Peyer's patch (tissue), 4 donors: ENCODE results near the gene ACP2. TPM values are rescaled to one million over a fixed set of nuclear protein-coding genes. Genes with fewer than 3 reads are reported as not detected.

Experiments used
- DNase-seq, 3 donors: peaks; one replicate each; pipeline ENCODE4 v3.0.0-alpha.2; 2017 to 2019
- H3K27ac ChIP-seq, 4 donors: fragments of 200-600 bp; sonication (generic); one replicate each; pipeline ENCODE4 v1.5.1; 2016 to 2019
- H3K27me3 ChIP-seq, 2 donors: fragments of 200-600 bp; sonication (generic); one replicate each; pipeline ENCODE4 v1.5.1; 2019
- H3K36me3 ChIP-seq, 3 donors: fragments of 200-600 bp; sonication (generic); one replicate each; pipeline ENCODE4 v1.5.1; 2016 to 2019
- H3K4me1 ChIP-seq, 4 donors: fragments of 200-600 bp; sonication (generic); one replicate each; pipeline ENCODE4 v1.5.1; 2016 to 2019
- H3K4me3 ChIP-seq, 4 donors: fragments of 200-600 bp; sonication (generic); 1 replicate in 3 of 4; 2 replicates in 1 of 4; pipeline ENCODE4 v1.5.1; 2016 to 2019; ENCODE audit warnings: mild to moderate bottlenecking in 1 of 4
- H3K9me3 ChIP-seq, 4 donors: fragments of 200-600 bp; sonication (generic); one replicate each; pipeline ENCODE4 v1.5.1; 2016 to 2019; ENCODE audit warnings: mild to moderate bottlenecking in 1 of 4
- CTCF ChIP-seq, 6 experiments: fragments of 450-650 bp in 4 of 6; fragments of 200-600 bp in 2 of 6; sonication (generic) in 1 of 6; IDR thresholded peaks; one replicate each; pipeline ENCODE4 v1.5.1; 2017 to 2019; ENCODE audit warnings: antibody characterized with exemption in 6 of 6, mild to moderate bottlenecking in 3 of 6, moderate library complexity in 1 of 6
- POLR2A ChIP-seq, 2 donors: fragments of 450-650 bp; IDR thresholded peaks; one replicate each; pipeline ENCODE4 v1.5.1; 2017; ENCODE audit warnings: antibody characterized with exemption in 2 of 2, mild to moderate bottlenecking in 2 of 2, moderate library complexity in 2 of 2
- total RNA-seq, 4 donors: library from RNA; depleted of rRNA; stranded (reverse); fragments of >200 nt; gene quantifications; one replicate each; pipeline ENCODE4 v1.1.0, GENCODE V29; 2016

The ACP2 gene
- total RNA-seq, 4 donors from 2014 or later = 30.5 to 131 (median 112) TPM

GRCh38 chr11:47222696-47223095 lies 25.9 kb downstream of the ACP2 start:
- H3K4me3 ChIP-seq = no peak overlapping the region
- no peaks in the 10 kb centered on the region for H3K27me3 ChIP-seq
- H3K9me3 ChIP-seq = no peaks in the 10 kb centered on the region
- H3K4me1 ChIP-seq = peaks cover 0 to 6% (median 0%) of the 10 kb centered on the region in 4 donors
- TF ChIP-seq CTCF (IDR thresholded peaks at IDR 0.05) = no peak
- TF ChIP-seq POLR2A (IDR thresholded peaks at IDR 0.05) = no peak
- peaks cover 0 to 20% (median 0%) of the 10 kb centered on the region in 3 donors for H3K36me3 ChIP-seq
- H3K27ac ChIP-seq = no peak overlapping the region
- no peak for DNase-seq

GRCh38 chr11:47220401-47220821 lies 28.2 kb downstream of the ACP2 start:
- Histone ChIP-seq H3K4me1 (peaks cover 0 to 28% (median 7%) of the 10 kb centered on the region in 4 donors), H3K27ac (no peak overlapping the region), H3K9me3 (no peaks in the 10 kb centered on the region), H3K27me3 (no peaks in the 10 kb centered on the region), H3K36me3 (peaks cover 0 to 16% (median 0%) of the 10 kb centered on the region in 3 donors), H3K4me3 (no peak overlapping the region)
- no peak for DNase-seq
- TF ChIP-seq POLR2A (IDR thresholded peaks at IDR 0.05) (no peak), CTCF (IDR thresholded peaks at IDR 0.05) (no peak)

- Histone ChIP-seq H3K9me3 (no peaks in the 10 kb centered on the region), H3K4me1 (peaks cover 0 to 28% (median 7%) of the 10 kb centered on the region in 4 donors), H3K36me3 (peaks cover 0 to 11% (median 0%) of the 10 kb centered on the region in 3 donors), H3K27ac (peak overlapping the region; percentile 81 to 90 (median 86)), H3K4me3 (peak overlapping the region; percentile 50 to 73 (median 56)), H3K27me3 (no peaks in the 10 kb centered on the region)
- DNase-seq = peak; percentile 32 to 70 (median 57)
- TF ChIP-seq CTCF (IDR thresholded peaks at IDR 0.05) = no peak
- TF ChIP-seq POLR2A (IDR thresholded peaks at IDR 0.05) = no peak
These were observed 32.4 kb downstream of the ACP2 start for GRCh38 chr11:47216121-47216798.

- peaks cover 0 to 25% (median 7%) of the 10 kb centered on the region in 4 donors for H3K4me1 ChIP-seq
- H3K4me3 ChIP-seq = peak overlapping the region; percentile 50 to 73 (median 56)
- TF ChIP-seq CTCF (IDR thresholded peaks at IDR 0.05) (no peak), POLR2A (IDR thresholded peaks at IDR 0.05) (peak in 1 of 2 donors; percentile 2)
- peaks cover 0 to 11% (median 0%) of the 10 kb centered on the region in 3 donors for H3K36me3 ChIP-seq
- no peaks in the 10 kb centered on the region for H3K9me3 ChIP-seq
- no peak for DNase-seq
- no peaks in the 10 kb centered on the region for H3K27me3 ChIP-seq
- H3K27ac ChIP-seq = peak overlapping the region; percentile 81 to 90 (median 86)
These were observed 33.2 kb downstream of the ACP2 start for GRCh38 chr11:47215366-47215910.

GRCh38 chr11:47213950-47214565 lies 34.6 kb downstream of the ACP2 start:
- Histone ChIP-seq H3K4me1 (peaks cover 0 to 24% (median 7%) of the 10 kb centered on the region in 4 donors), H3K27me3 (no peaks in the 10 kb centered on the region), H3K9me3 (no peaks in the 10 kb centered on the region), H3K36me3 (peaks cover 0 to 3% (median 0%) of the 10 kb centered on the region in 3 donors), H3K4me3 (peak overlapping the region; percentile 50 to 73 (median 56)), H3K27ac (peak overlapping the region; percentile 81 to 90 (median 86))
- TF ChIP-seq POLR2A (IDR thresholded peaks at IDR 0.05) (peak; percentile 70 to 75), CTCF (IDR thresholded peaks at IDR 0.05) (no peak)
- DNase-seq = peak; percentile 89 to 96 (median 92)
